ENCODE data around the gene DARS1. TPM values are rescaled to one million over a fixed set of nuclear protein-coding genes. Genes with fewer than 3 reads are reported as not detected.

The DARS1 gene
- total RNA-seq, 6 experiments from 2014 or later = 65.6 to 74.3 (median 71.3) TPM

GRCh38 chr2:135926605-135927004 is 58.8 kb downstream of the DARS1 start:
- no peaks in the 10 kb centered on the region for H3K27me3 Mint-ChIP-seq (ENCODE audit: insufficient read depth)
- H3K4me1 Mint-ChIP-seq (ENCODE audit: low read depth) = peaks cover 16% of the 10 kb centered on the region
- DNase-seq = no peak
- no peak for TF ChIP-seq CTCF (IDR thresholded peaks at IDR 0.05)
- H3K36me3 Mint-ChIP-seq (ENCODE audit: low read depth) = peaks cover 20% of the 10 kb centered on the region
- H3K4me3 Mint-ChIP-seq = no peak overlapping the region
- no peak overlapping the region for H3K27ac Mint-ChIP-seq
- H3K9me3 Mint-ChIP-seq = no peaks in the 10 kb centered on the region

- TF ChIP-seq CTCF (IDR thresholded peaks at IDR 0.05) = no peak
- H3K27ac Mint-ChIP-seq = no peak overlapping the region; the same call in 1 of the 2 replicates
- H3K9me3 Mint-ChIP-seq = no peaks in the 10 kb centered on the region
- peaks cover 16% of the 10 kb centered on the region for H3K4me1 Mint-ChIP-seq (ENCODE audit: low read depth)
- H3K36me3 Mint-ChIP-seq (ENCODE audit: low read depth) = peaks cover 10% of the 10 kb centered on the region
- H3K4me3 Mint-ChIP-seq = no peak overlapping the region
- no peaks in the 10 kb centered on the region for H3K27me3 Mint-ChIP-seq (ENCODE audit: insufficient read depth)
- DNase-seq = peak; percentile 16
These were observed 59.9 kb downstream of the DARS1 start for GRCh38 chr2:135925571-135925970.

GRCh38 chr2:135916207-135916606 is 69.2 kb downstream of the DARS1 start:
- Mint-ChIP-seq H3K27ac (no peak overlapping the region), H3K9me3 (no peaks in the 10 kb centered on the region), H3K4me1 (ENCODE audit: low read depth) (no peaks in the 10 kb centered on the region), H3K36me3 (ENCODE audit: low read depth) (peaks cover 5% of the 10 kb centered on the region), H3K27me3 (ENCODE audit: insufficient read depth) (no peaks in the 10 kb centered on the region), H3K4me3 (no peak overlapping the region)
- peak; percentile 83 for TF ChIP-seq CTCF (IDR thresholded peaks at IDR 0.05)
- peak; percentile 21 for DNase-seq

GRCh38 chr2:135914485-135914884 is 70.9 kb downstream of the DARS1 start:
- H3K4me1 Mint-ChIP-seq (ENCODE audit: low read depth) = peaks cover 14% of the 10 kb centered on the region
- no peak overlapping the region for H3K4me3 Mint-ChIP-seq
- H3K9me3 Mint-ChIP-seq = no peaks in the 10 kb centered on the region
- DNase-seq = no peak
- H3K27ac Mint-ChIP-seq = no peak overlapping the region
- no peaks in the 10 kb centered on the region for H3K27me3 Mint-ChIP-seq (ENCODE audit: insufficient read depth)
- peaks cover 12% of the 10 kb centered on the region for H3K36me3 Mint-ChIP-seq (ENCODE audit: low read depth)
- no peak for TF ChIP-seq CTCF (IDR thresholded peaks at IDR 0.05)

- H3K27ac Mint-ChIP-seq = no peak overlapping the region
- peak; percentile 48 for DNase-seq
- TF ChIP-seq CTCF (IDR thresholded peaks at IDR 0.05) = peak; percentile 90
These were observed 71.6 kb downstream of the DARS1 start for GRCh38 chr2:135913727-135914365.

More at GRCh38 chr2:135913727-135914365, 71.6 kb downstream of the DARS1 start:
- Mint-ChIP-seq H3K27me3 (ENCODE audit: insufficient read depth) (no peaks in the 10 kb centered on the region), H3K4me3 (no peak overlapping the region), H3K36me3 (ENCODE audit: low read depth) (peaks cover 15% of the 10 kb centered on the region), H3K4me1 (ENCODE audit: low read depth) (peaks cover 17% of the 10 kb centered on the region), H3K9me3 (no peaks in the 10 kb centered on the region)
